Natural killer cell (primary cell): ENCODE data around the gene NAA10. TPM values are rescaled to one million over a fixed set of nuclear protein-coding genes. Genes with fewer than 3 reads are reported as not detected.

ENCODE experiments used
- ATAC-seq, 3 donors: fragments of 150-1000 bp in 2 of 3; fragments of 200-7000 bp in 1 of 3; cut with Tn5 transposase; 1 replicate in 1 of 3; 2 replicates in 2 of 3; pipeline ENCODE4 v1.10.0; 2021; ENCODE audit warnings: mild to moderate bottlenecking in 2 of 3, moderate library complexity in 2 of 3
- DNase-seq, 2 donors: peaks; one replicate each; pipeline versions ENCODE4 v3.0.0 to v3.0.0-alpha.2; 2013 to 2021; ENCODE audit warnings: mixed read lengths in 1 of 2
- H3K27ac ChIP-seq: one replicate; pipeline ENCODE4 v1.5.1; 2013; ENCODE audit warnings: mild to moderate bottlenecking, low read length
- H3K27me3 ChIP-seq: one replicate; pipeline ENCODE4 v1.6.1; 2013; ENCODE audit warnings: low read length; ENCODE audit not compliant: control insufficient read depth, insufficient read depth
- H3K36me3 ChIP-seq: one replicate; pipeline ENCODE4 v1.6.1; 2013; ENCODE audit warnings: low read length; ENCODE audit not compliant: control insufficient read depth, insufficient read depth
- H3K4me1 ChIP-seq: one replicate; pipeline ENCODE4 v1.6.1; 2013; ENCODE audit warnings: low read length; ENCODE audit not compliant: control insufficient read depth, insufficient read depth
- H3K4me3 ChIP-seq: one replicate; pipeline ENCODE4 v1.5.1; 2013; ENCODE audit warnings: low read length
- H3K9me3 ChIP-seq: one replicate; pipeline ENCODE4 v1.6.1; 2013; ENCODE audit warnings: low read length; ENCODE audit not compliant: control insufficient read depth, insufficient read depth
- H3K27ac Mint-ChIP-seq, 2 donors: one replicate each; pipeline ENCODE4 v1.8.0; 2022; ENCODE audit warnings: mild to moderate bottlenecking in 2 of 2, mixed read lengths in 2 of 2, moderate library complexity in 1 of 2
- H3K27me3 Mint-ChIP-seq, 2 donors: one replicate each; pipeline ENCODE4 v1.8.0; 2022; ENCODE audit warnings: low read depth in 2 of 2, mixed read lengths in 2 of 2
- H3K36me3 Mint-ChIP-seq: one replicate; pipeline ENCODE4 v1.8.0; 2022; ENCODE audit warnings: mixed read lengths
- H3K4me1 Mint-ChIP-seq, 2 donors: one replicate each; pipeline ENCODE4 v1.8.0; 2022; ENCODE audit warnings: mixed read lengths in 2 of 2
- H3K4me3 Mint-ChIP-seq: one replicate; pipeline ENCODE4 v1.8.0; 2022; ENCODE audit warnings: mild to moderate bottlenecking, moderate library complexity, mixed read lengths
- H3K9me3 Mint-ChIP-seq, 2 donors: one replicate each; pipeline ENCODE4 v1.8.0; 2022; ENCODE audit warnings: mixed read lengths in 2 of 2
- WGBS: methylation state at CpG from one replicate; pipeline ENCODE4 v1.1.7; 2013; ENCODE audit warnings: missing lambda C conversion rate; ENCODE audit not compliant: insufficient coverage; 5-methylcytosine and 5-hydroxymethylcytosine counted together
- intact Hi-C: fragments of 100-400 bp; cut with micrococcal nuclease; formaldehyde crosslinking; loops from one replicate; pipeline ENCODE4 v1.14.2; 2022
- total RNA-seq, 4 donors: library from RNA; stranded (reverse); fragments of 120-200 nt in 1 of 4; gene quantifications; one replicate each; pipeline versions ENCODE4 v1.2.3 to v1.2.4, GENCODE V29; 2013 to 2022
- TF ChIP-seq, protein P1 (sequence below): fragments of 200-600 bp; IDR thresholded peaks from one replicate; pipeline ENCODE4 v1.8.0; 2022; ENCODE audit warnings: antibody characterized with exemption

Gene NAA10
- total RNA-seq, 3 donors from 2014 or later (not counting 1 experiment from before 2014, with no cell fraction given) = 63.4 to 82.3 (median 73.1) TPM

DNA sequence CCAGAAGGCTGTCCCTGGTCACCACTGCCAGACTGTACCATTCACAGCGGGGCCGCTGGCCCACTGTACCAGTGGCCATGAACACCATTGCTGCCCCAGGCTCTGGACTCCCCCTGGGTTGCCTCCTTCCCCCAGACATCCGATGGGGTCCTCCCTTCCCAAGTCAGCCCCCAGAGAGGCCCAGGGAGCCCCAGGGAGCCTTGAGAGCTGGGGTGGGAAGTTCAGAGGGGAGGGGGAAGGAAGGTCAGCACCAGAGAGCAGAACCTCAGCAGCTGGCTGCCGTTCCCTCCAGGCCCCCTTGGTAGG, 8.3 kb downstream of the NAA10 start:
- WGBS = 0% methylated on average over 2 of the region's 4 CpGs
- Histone ChIP-seq H3K36me3 (peaks cover 14% of the 10 kb centered on the region), H3K9me3 (no peaks in the 10 kb centered on the region), H3K4me3 (peak overlapping the region; percentile 85), H3K4me1 (peaks cover 74% of the 10 kb centered on the region), H3K27me3 (no peaks in the 10 kb centered on the region), H3K27ac (peak overlapping the region; percentile 100)
- H3K36me3 Mint-ChIP-seq = no peaks in the 10 kb centered on the region
- DNase-seq = peak in 1 of 2 donors; percentile 29
- no peaks in the 10 kb centered on the region for H3K27me3 Mint-ChIP-seq
- TF ChIP-seq, protein P1, sequence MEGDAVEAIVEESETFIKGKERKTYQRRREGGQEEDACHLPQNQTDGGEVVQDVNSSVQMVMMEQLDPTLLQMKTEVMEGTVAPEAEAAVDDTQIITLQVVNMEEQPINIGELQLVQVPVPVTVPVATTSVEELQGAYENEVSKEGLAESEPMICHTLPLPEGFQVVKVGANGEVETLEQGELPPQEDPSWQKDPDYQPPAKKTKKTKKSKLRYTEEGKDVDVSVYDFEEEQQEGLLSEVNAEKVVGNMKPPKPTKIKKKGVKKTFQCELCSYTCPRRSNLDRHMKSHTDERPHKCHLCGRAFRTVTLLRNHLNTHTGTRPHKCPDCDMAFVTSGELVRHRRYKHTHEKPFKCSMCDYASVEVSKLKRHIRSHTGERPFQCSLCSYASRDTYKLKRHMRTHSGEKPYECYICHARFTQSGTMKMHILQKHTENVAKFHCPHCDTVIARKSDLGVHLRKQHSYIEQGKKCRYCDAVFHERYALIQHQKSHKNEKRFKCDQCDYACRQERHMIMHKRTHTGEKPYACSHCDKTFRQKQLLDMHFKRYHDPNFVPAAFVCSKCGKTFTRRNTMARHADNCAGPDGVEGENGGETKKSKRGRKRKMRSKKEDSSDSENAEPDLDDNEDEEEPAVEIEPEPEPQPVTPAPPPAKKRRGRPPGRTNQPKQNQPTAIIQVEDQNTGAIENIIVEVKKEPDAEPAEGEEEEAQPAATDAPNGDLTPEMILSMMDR = no peak
- peak in 2 of 3 donors; percentile 0 to 1 for ATAC-seq
- peak overlapping the region; percentile 85 for H3K4me3 Mint-ChIP-seq
- H3K27ac Mint-ChIP-seq = peak overlapping the region; percentile 91 to 96
- no peaks in the 10 kb centered on the region for H3K9me3 Mint-ChIP-seq
- intact Hi-C loops = loop anchor here (2.0 to 10.0 kb wide), 3 partner anchors 20 to 168 kb away; partner anchors contain the start of gene MECP2
- H3K4me1 Mint-ChIP-seq = peaks cover 38 to 58% of the 10 kb centered on the region in 2 donors

DNA sequence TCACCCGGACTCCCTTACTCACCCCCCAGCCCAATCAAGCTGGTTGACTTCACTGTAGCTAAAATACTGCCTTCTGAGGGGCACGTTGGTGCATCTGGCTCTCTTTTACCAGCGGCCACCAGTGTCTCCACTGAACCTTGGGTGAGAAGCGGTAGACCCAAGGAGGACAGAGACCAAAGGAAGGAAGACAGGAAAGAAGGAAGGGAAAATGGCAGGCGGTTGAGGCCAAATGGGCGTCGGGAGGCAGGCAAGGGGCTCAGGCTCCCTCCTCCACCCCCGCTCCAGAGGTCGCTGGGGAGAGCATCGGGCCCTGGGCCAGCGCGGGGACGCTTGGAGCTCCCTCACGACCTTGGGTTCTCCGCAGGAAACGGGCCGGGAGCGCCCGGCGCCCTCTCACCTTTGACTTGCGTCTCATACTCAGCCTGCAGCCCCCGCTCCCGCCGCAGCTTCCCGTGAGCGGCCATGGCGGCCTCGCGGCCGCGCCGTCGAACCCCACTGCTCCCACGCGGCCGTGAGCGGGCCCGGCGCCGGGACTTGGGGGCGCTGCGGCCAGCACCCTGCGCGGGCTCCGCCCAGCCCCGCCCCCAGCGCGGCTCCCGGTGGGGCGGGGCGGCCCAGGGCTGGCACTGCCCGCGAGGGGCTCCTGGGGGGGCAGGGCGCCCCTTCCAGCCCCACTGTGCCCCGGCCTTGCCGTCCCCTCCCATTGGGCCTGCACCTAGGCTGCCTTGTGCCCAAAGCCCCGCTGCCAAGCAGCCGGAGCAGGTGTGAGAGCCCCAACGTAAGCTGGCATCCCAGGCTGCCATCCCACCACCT, 8.9 kb downstream of the NAA10 start, which contains the start of gene ARHGAP4:
Gene ARHGAP4 (minus strand): TSS at position 526 of the 813 bp plus-strand sequence. CDS start 62 bp downstream, at position 464.
- WGBS = under 1% methylated on average over 54 of the region's 59 CpGs
- Mint-ChIP-seq H3K36me3 (no peaks in the 10 kb centered on the region), H3K9me3 (no peaks in the 10 kb centered on the region), H3K4me3 (peak within 1 kb of the TSS; percentile 90), H3K4me1 (peaks cover 35 to 56% of the 10 kb centered on the region in 2 donors), H3K27me3 (no peaks in the 10 kb centered on the region), H3K27ac (peak within 1 kb of the TSS; percentile 91 to 96)
- Histone ChIP-seq H3K27me3 (no peaks in the 10 kb centered on the region), H3K27ac (peak within 1 kb of the TSS; percentile 100), H3K4me1 (peaks cover 80% of the 10 kb centered on the region), H3K9me3 (no peaks in the 10 kb centered on the region), H3K4me3 (peak within 1 kb of the TSS; percentile 85), H3K36me3 (peaks cover 9% of the 10 kb centered on the region)
- intact Hi-C loops = loop anchor here (2.0 to 10.0 kb wide), 3 partner anchors 19 to 169 kb away; partner anchors contain the start of gene MECP2
- ATAC-seq (peak in 1 of 3 donors; percentile 3), DNase-seq (peak; percentile 44 to 68)
- TF ChIP-seq, protein P1 = no peak

DNA sequence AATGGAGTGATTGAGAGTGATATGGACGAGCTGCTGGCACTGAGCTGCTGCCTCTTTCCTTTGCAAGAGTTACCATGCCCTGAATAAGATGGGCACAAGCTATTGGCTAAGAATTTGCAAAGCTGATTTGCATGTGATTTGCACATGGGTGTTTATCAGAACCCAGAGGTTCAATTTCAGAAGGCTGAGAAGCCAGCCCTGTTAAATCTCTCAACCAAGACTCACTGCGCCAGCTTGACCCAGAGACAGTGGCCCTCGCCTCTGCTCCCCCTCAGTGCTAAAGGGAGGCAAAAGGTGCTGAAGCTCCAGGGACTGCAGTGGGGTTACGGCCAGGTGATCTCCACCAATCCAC, 9.5 kb downstream of the NAA10 start:
- intact Hi-C loops = loop anchor here (5.0 to 10.0 kb wide), 2 partner anchors 42 to 169 kb away; partner anchors contain the start of gene MECP2
- 0% methylated on average over 4 of the region's 4 CpGs for WGBS
- H3K9me3 Mint-ChIP-seq = no peaks in the 10 kb centered on the region
- H3K9me3 ChIP-seq = no peaks in the 10 kb centered on the region
- TF ChIP-seq, protein P1 = no peak
- H3K4me1 Mint-ChIP-seq = peaks cover 35 to 56% of the 10 kb centered on the region in 2 donors
- peaks cover 83% of the 10 kb centered on the region for H3K4me1 ChIP-seq
- H3K4me3 Mint-ChIP-seq = peak overlapping the region; percentile 90
- peak overlapping the region; percentile 83 for H3K27ac ChIP-seq
- H3K27me3 Mint-ChIP-seq = no peaks in the 10 kb centered on the region
- ATAC-seq (no peak), DNase-seq (peak in 1 of 2 donors; percentile 55)
- H3K27ac Mint-ChIP-seq = peak overlapping the region; percentile 91 to 96
- H3K36me3 ChIP-seq = peaks cover 9% of the 10 kb centered on the region
- no peaks in the 10 kb centered on the region for H3K27me3 ChIP-seq
- peak overlapping the region; percentile 73 for H3K4me3 ChIP-seq
- no peaks in the 10 kb centered on the region for H3K36me3 Mint-ChIP-seq
